CD4-positive, CD25-positive, alpha-beta regulatory T cell (primary cell): Measurements from ENCODE around the gene POLN. TPM values are rescaled to one million over a fixed set of nuclear protein-coding genes. Genes with fewer than 3 reads are reported as not detected.

Experiments used
- ATAC-seq, 2 donors: fragments of 150-1000 bp; cut with Tn5 transposase; one replicate each; pipeline ENCODE4 v1.10.0; 2021; ENCODE audit warnings: low read depth in 2 of 2, moderate number of reproducible peaks in 2 of 2, moderate library complexity in 1 of 2
- DNase-seq, 3 donors: peaks; one replicate each; pipeline versions ENCODE4 v3.0.0 to v3.0.0-alpha.2; 2012 to 2022; ENCODE audit warnings: mixed read lengths in 1 of 3
- H3K27ac ChIP-seq: one replicate; pipeline ENCODE4 v1.7.0; 2013; ENCODE audit warnings: mild to moderate bottlenecking, low read length; ENCODE audit not compliant: insufficient read depth, poor library complexity, severe bottlenecking
- H3K27me3 ChIP-seq: one replicate; pipeline ENCODE4 v1.7.0; 2013; ENCODE audit warnings: low read length; ENCODE audit not compliant: control insufficient read depth, insufficient read depth
- H3K36me3 ChIP-seq: one replicate; pipeline ENCODE4 v1.7.0; 2013; ENCODE audit warnings: mild to moderate bottlenecking, low read length, moderate library complexity; ENCODE audit not compliant: control insufficient read depth, insufficient read depth
- H3K4me1 ChIP-seq: 2 replicates; pipeline ENCODE4 v1.7.0; 2013; ENCODE audit warnings: mild to moderate bottlenecking, low read length; ENCODE audit not compliant: insufficient read depth, control insufficient read depth, poor library complexity, severe bottlenecking
- H3K4me3 ChIP-seq: one replicate; pipeline ENCODE4 v1.7.0; 2013; ENCODE audit warnings: low read depth, mild to moderate bottlenecking, low read length, moderate library complexity
- H3K9me3 ChIP-seq, 2 experiments: 1 replicate in 1 of 2; 2 replicates in 1 of 2; pipeline ENCODE4 v1.7.0; 2013; ENCODE audit warnings: low read length in 2 of 2, mild to moderate bottlenecking in 1 of 2, moderate library complexity in 1 of 2; ENCODE audit not compliant: control insufficient read depth in 2 of 2
- H3K27ac Mint-ChIP-seq, 3 donors: one replicate each; pipeline ENCODE4 v1.8.0; 2020 to 2022; ENCODE audit warnings: mild to moderate bottlenecking in 3 of 3, mixed read lengths in 3 of 3, moderate library complexity in 2 of 3
- H3K27me3 Mint-ChIP-seq: one replicate; pipeline ENCODE4 v1.8.0; 2022; ENCODE audit warnings: mild to moderate bottlenecking, mixed read lengths
- H3K36me3 Mint-ChIP-seq: one replicate; pipeline ENCODE4 v1.8.0; 2020; ENCODE audit warnings: mixed read lengths
- H3K4me1 Mint-ChIP-seq, 4 donors: one replicate each; pipeline ENCODE4 v1.8.0; 2020 to 2022; ENCODE audit warnings: mixed read lengths in 4 of 4, mild to moderate bottlenecking in 1 of 4
- H3K4me3 Mint-ChIP-seq, 4 donors: one replicate each; pipeline ENCODE4 v1.8.0; 2020 to 2022; ENCODE audit warnings: mild to moderate bottlenecking in 4 of 4, mixed read lengths in 4 of 4, moderate library complexity in 3 of 4
- H3K9me3 Mint-ChIP-seq, 7 donors: one replicate each; pipeline ENCODE4 v1.8.0; 2020 to 2022; ENCODE audit warnings: mixed read lengths in 7 of 7, mild to moderate bottlenecking in 3 of 7, moderate library complexity in 2 of 7
- polyA plus RNA-seq, 4 donors: library from polyadenylated mRNA; unstranded; fragments of 300-500 nt; fragmentation: Illumina TruSeq; gene quantifications; one replicate each; pipeline ENCODE4 v1.2.3, GENCODE V29; 2021
- total RNA-seq: library from RNA; stranded (reverse); gene quantifications from one replicate; pipeline ENCODE4 v1.2.3, GENCODE V29; 2022

Gene POLN
- total and polyA plus RNA-seq, 5 donors from 2014 or later = 0.46 to 4.9 (median 0.94) TPM

DNA sequence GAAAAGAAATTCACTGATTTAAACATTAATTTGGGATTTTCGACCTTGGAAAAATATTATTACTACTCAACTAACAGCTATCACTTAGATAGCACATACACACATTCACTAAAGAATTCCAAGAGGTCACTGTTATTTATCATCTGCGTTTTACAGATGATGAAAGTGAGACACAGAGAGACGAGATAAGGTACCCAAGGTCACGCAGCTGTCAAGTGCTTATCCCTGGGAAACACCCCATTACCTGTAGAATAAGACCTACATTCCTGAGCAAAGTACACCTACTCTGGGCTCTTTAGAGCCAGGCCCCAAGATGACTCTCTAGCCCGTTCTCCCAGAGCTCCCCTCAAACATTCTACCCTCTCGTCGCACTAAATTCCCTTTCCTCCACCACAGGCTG is 48.6 kb downstream of the POLN start:
- peaks cover 13% of the 10 kb centered on the region for H3K36me3 Mint-ChIP-seq
- no peaks in the 10 kb centered on the region for H3K4me1 ChIP-seq
- no peaks in the 10 kb centered on the region for H3K36me3 ChIP-seq
- no peak overlapping the region for H3K4me3 Mint-ChIP-seq
- no peak overlapping the region for H3K4me3 ChIP-seq
- no peaks in the 10 kb centered on the region for H3K27me3 Mint-ChIP-seq
- H3K27ac ChIP-seq = no peak overlapping the region
- no peaks in the 10 kb centered on the region for H3K9me3 ChIP-seq
- DNase-seq (no peak), ATAC-seq (no peak)
- no peaks in the 10 kb centered on the region for H3K27me3 ChIP-seq
- H3K4me1 Mint-ChIP-seq = no peaks in the 10 kb centered on the region
- H3K27ac Mint-ChIP-seq = peak overlapping the region in 1 of 3 donors; percentile 42
- H3K9me3 Mint-ChIP-seq = peaks cover 0 to 2% (median 0%) of the 10 kb centered on the region in 7 donors

DNA sequence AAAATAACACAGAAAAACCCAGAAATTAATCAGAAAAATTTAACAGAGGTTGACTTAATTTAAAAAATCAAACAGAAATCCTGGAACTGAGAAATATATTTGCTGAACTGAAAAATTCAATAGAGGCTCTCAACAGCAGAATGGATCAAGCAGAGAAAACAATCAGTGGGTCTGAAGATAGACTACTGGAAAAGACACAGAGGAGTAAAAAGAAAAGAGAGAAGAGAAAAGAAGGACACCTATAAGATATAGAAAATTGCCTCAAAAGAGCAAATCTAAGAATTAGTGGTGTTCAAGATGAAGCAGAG is 55.1 kb downstream of the POLN start:
- Histone ChIP-seq H3K36me3 (no peaks in the 10 kb centered on the region), H3K9me3 (peaks cover 8% of the 10 kb centered on the region in 2 experiments), H3K4me3 (no peak overlapping the region), H3K4me1 (no peaks in the 10 kb centered on the region), H3K27me3 (no peaks in the 10 kb centered on the region), H3K27ac (no peak overlapping the region)
- Mint-ChIP-seq H3K4me3 (no peak overlapping the region), H3K4me1 (peaks cover 0 to 7% (median 0%) of the 10 kb centered on the region in 4 donors), H3K9me3 (peaks cover 0 to 28% (median 4%) of the 10 kb centered on the region in 7 donors), H3K27me3 (peaks cover 4% of the 10 kb centered on the region), H3K36me3 (peaks cover 13% of the 10 kb centered on the region), H3K27ac (no peak overlapping the region)
- ATAC-seq = no peak
- DNase-seq = no peak

DNA sequence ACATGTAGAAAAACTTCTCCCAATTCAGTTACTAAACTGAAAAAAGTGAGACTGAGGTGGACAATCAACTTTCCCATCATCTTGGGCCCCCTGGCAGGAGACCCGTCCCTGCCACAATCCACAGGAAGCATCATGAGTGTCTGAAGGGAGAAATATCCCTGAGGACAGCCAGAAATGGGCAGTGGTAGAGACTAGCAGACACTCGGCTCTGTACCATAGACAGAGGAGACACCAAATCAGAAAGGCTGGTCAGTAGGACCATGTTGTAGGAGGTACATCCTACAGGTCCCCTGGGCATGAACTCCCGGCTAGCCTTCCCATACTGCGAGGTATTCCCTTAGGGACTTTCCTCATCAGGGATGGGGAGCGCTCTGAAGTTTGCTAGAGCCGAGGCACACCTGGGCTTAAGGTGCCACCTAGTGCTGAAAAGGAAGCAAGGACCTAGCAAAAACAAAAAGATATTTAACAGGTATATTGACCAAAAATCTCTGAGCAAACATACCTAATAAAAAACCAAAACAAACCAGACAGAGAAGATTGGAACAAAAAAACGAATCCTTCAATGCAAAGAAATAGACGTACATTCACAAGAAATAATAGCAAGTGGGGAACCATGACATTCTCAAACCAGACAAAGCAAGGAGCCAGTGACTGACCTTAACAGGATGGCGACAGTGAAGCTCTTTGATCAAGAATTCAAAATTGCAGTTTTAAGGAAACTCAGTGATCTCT is 55.6 kb downstream of the POLN start:
- Mint-ChIP-seq H3K9me3 (peaks cover 0 to 28% (median 4%) of the 10 kb centered on the region in 7 donors), H3K27ac (no peak overlapping the region), H3K4me3 (no peak overlapping the region), H3K27me3 (peaks cover 4% of the 10 kb centered on the region), H3K36me3 (peaks cover 13% of the 10 kb centered on the region), H3K4me1 (peaks cover 0 to 7% (median 0%) of the 10 kb centered on the region in 4 donors)
- H3K36me3 ChIP-seq = no peaks in the 10 kb centered on the region
- DNase-seq (peak in 1 of 3 donors; percentile 49), ATAC-seq (no peak)
- no peaks in the 10 kb centered on the region for H3K4me1 ChIP-seq
- no peak overlapping the region for H3K4me3 ChIP-seq
- H3K9me3 ChIP-seq = peaks cover 8% of the 10 kb centered on the region in 2 experiments
- no peaks in the 10 kb centered on the region for H3K27me3 ChIP-seq
- H3K27ac ChIP-seq = no peak overlapping the region

DNA sequence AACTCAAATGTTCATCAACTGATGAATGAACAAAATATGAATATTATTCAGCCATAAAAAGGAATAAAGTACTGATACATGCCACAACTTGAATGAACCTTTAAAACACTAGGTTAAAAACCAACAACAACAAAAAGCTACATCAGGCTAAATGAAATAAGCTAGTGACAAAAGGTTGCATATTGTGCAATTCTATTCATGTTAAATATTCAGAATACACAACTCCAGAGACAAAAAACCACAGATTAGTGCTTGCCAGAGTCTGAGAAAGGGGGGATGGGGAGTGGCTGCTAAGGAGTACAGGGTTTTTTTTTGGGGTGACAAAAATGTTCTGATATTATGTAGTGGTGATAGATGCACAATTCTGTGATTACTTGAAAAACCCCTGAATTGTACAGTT is 58.5 kb downstream of the POLN start:
- H3K36me3 Mint-ChIP-seq = peaks cover 13% of the 10 kb centered on the region
- peaks cover 0 to 7% (median 0%) of the 10 kb centered on the region in 4 donors for H3K4me1 Mint-ChIP-seq
- Histone ChIP-seq H3K4me3 (no peak overlapping the region), H3K4me1 (no peaks in the 10 kb centered on the region), H3K36me3 (no peaks in the 10 kb centered on the region), H3K9me3 (peaks cover 8% of the 10 kb centered on the region in 2 experiments), H3K27ac (no peak overlapping the region), H3K27me3 (no peaks in the 10 kb centered on the region)
- DNase-seq (no peak), ATAC-seq (no peak)
- peaks cover 4% of the 10 kb centered on the region for H3K27me3 Mint-ChIP-seq
- peaks cover 0 to 25% (median 4%) of the 10 kb centered on the region in 7 donors for H3K9me3 Mint-ChIP-seq
- H3K27ac Mint-ChIP-seq = no peak overlapping the region
- no peak overlapping the region for H3K4me3 Mint-ChIP-seq

DNA sequence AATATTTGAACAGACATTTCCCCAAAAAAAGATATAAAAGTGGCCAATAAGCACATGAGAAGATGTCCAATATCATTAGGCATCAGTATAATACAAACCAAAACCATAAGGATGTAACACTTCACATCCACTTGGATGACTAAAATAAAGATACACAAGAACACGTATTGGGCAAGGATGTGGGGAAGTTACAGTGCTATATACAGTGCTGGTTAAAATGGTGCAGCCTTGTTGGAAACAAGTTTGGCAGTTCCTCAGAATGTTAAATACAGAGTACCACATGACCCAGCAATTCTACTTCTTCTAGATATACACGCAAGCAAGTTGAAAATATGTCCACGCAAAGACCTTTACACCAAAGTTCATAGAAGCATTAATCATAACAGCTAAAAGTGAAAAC is 58.9 kb downstream of the POLN start:
- H3K36me3 Mint-ChIP-seq = peaks cover 13% of the 10 kb centered on the region
- peaks cover 0 to 24% (median 4%) of the 10 kb centered on the region in 7 donors for H3K9me3 Mint-ChIP-seq
- H3K4me3 ChIP-seq = no peak overlapping the region
- DNase-seq (no peak), ATAC-seq (no peak)
- H3K27me3 ChIP-seq = no peaks in the 10 kb centered on the region
- H3K4me1 ChIP-seq = no peaks in the 10 kb centered on the region
- no peak overlapping the region for H3K27ac ChIP-seq
- H3K9me3 ChIP-seq = peaks cover 8% of the 10 kb centered on the region in 2 experiments
- H3K4me1 Mint-ChIP-seq = peaks cover 0 to 7% (median under 1%) of the 10 kb centered on the region in 4 donors
- H3K27ac Mint-ChIP-seq = no peak overlapping the region
- no peak overlapping the region for H3K4me3 Mint-ChIP-seq
- H3K27me3 Mint-ChIP-seq = peaks cover 4% of the 10 kb centered on the region
- no peaks in the 10 kb centered on the region for H3K36me3 ChIP-seq

DNA sequence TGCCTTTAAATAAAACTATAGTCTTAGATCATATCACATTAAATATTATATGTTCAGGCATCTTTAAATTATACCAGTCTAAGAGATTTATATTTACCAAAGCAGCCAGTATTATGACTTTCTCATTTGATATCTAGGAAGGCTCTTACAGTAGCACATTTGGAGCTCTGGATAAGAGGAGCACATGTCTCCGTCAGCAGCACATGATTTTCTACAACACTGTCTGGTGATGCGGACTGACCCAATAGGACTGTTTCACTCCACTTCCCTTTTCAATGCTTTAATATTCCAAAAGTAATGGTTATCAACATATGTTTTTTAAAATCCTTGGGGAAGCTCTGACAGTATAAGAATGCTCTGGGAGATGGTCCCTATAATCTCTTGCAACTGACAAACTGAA is 61.5 kb downstream of the POLN start:
- no peak for ATAC-seq

DNA sequence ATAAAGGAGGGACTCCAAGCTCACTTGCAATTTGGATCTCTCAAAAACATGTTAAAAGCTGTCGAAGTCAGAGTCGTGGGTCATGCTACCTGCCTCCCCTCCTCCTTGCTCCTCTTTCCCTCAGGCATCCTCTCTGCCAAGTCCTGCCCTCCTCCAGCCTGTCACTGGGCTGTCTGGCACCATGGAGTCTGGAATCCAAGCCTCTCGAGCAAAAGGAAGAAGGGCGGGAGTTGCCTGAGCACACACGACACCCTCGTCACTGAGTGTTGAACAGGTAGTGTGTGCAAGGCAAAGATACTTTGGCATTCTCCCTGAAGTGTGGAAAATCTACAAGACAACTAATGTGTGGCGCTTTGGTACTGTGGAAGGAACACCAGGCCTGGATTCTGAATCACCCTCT is 62.2 kb downstream of the POLN start:
- H3K4me1 Mint-ChIP-seq = peaks cover 0 to 29% (median 6%) of the 10 kb centered on the region in 4 donors
- H3K36me3 ChIP-seq = no peaks in the 10 kb centered on the region
- peaks cover 3% of the 10 kb centered on the region for H3K36me3 Mint-ChIP-seq
- peaks cover 5% of the 10 kb centered on the region for H3K4me1 ChIP-seq
- no peak overlapping the region for H3K4me3 ChIP-seq
- H3K27ac ChIP-seq = no peak overlapping the region
- no peaks in the 10 kb centered on the region for H3K9me3 ChIP-seq
- no peak for DNase-seq
- H3K4me3 Mint-ChIP-seq = no peak overlapping the region
- H3K27me3 ChIP-seq = no peaks in the 10 kb centered on the region
- no peak overlapping the region for H3K27ac Mint-ChIP-seq
- H3K9me3 Mint-ChIP-seq = peaks cover 0 to 7% (median 2%) of the 10 kb centered on the region in 7 donors
- no peak for ATAC-seq
- H3K27me3 Mint-ChIP-seq = no peaks in the 10 kb centered on the region

More for the DNA sequence above, 61.5 kb downstream of the POLN start:
- Mint-ChIP-seq H3K4me1 (peaks cover 0 to 25% (median 5%) of the 10 kb centered on the region in 4 donors), H3K36me3 (peaks cover 3% of the 10 kb centered on the region), H3K4me3 (no peak overlapping the region), H3K27me3 (no peaks in the 10 kb centered on the region), H3K27ac (no peak overlapping the region), H3K9me3 (peaks cover 0 to 7% (median 2%) of the 10 kb centered on the region in 7 donors)
- H3K9me3 ChIP-seq = no peaks in the 10 kb centered on the region
- H3K27me3 ChIP-seq = no peaks in the 10 kb centered on the region
- H3K4me1 ChIP-seq = peaks cover 4% of the 10 kb centered on the region
- H3K36me3 ChIP-seq = no peaks in the 10 kb centered on the region
- no peak overlapping the region for H3K4me3 ChIP-seq
- no peak overlapping the region for H3K27ac ChIP-seq
- no peak for DNase-seq

DNA sequence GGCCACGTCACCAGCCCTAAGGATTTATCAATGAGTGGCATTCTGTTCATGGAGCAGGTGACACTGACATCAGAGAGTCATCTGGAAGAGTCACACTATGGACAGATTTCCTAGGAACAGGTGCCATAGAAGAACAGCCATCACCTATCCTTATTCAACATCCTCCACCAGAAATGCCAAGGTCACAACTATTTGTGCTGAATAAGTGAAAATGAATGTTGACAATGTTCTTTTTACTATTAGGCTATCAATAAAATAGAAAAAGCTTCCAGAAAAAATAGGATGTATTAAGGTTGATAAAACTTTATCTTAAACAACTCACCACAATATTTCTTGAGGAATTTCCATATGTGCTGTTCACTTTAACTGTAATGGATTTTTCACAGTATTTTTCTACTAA is 62.9 kb downstream of the POLN start:
- ATAC-seq (no peak), DNase-seq (no peak)
- H3K27me3 ChIP-seq = no peaks in the 10 kb centered on the region
- peaks cover 6% of the 10 kb centered on the region for H3K36me3 Mint-ChIP-seq
- no peaks in the 10 kb centered on the region for H3K36me3 ChIP-seq
- H3K9me3 Mint-ChIP-seq = peaks cover 0 to 7% (median 2%) of the 10 kb centered on the region in 7 donors
- H3K4me1 Mint-ChIP-seq = peaks cover 0 to 32% (median 6%) of the 10 kb centered on the region in 4 donors
- H3K4me3 ChIP-seq = no peak overlapping the region
- H3K9me3 ChIP-seq = no peaks in the 10 kb centered on the region
- no peak overlapping the region for H3K27ac ChIP-seq
- peaks cover 5% of the 10 kb centered on the region for H3K4me1 ChIP-seq
- no peak overlapping the region for H3K27ac Mint-ChIP-seq
- no peaks in the 10 kb centered on the region for H3K27me3 Mint-ChIP-seq
- no peak overlapping the region for H3K4me3 Mint-ChIP-seq
